22Rv1 (cell line): ENCODE measurements around the gene ENPP4.

ENCODE experiments used
- H3K27ac ChIP-seq: fragments of 450-650 bp; 2 replicates; pipeline ENCODE4 v1.5.1; 2017
- CTCF ChIP-seq: fragments of 450-650 bp; IDR thresholded peaks from 2 replicates; pipeline ENCODE4 v1.5.1; 2017; ENCODE audit warnings: mild to moderate bottlenecking
- ZFX ChIP-seq: fragments of 450-650 bp; IDR thresholded peaks from 2 replicates; pipeline ENCODE4 v1.6.1; 2017; ENCODE audit warnings: antibody characterized with exemption, borderline replicate concordance

The ENPP4 gene

GRCh38 chr6:46098678-46099077 lies 31.1 kb upstream of the ENPP4 start:
- H3K27ac ChIP-seq: peak overlapping the region; percentile 30; the same call in 1 of the 2 replicates

DNA sequence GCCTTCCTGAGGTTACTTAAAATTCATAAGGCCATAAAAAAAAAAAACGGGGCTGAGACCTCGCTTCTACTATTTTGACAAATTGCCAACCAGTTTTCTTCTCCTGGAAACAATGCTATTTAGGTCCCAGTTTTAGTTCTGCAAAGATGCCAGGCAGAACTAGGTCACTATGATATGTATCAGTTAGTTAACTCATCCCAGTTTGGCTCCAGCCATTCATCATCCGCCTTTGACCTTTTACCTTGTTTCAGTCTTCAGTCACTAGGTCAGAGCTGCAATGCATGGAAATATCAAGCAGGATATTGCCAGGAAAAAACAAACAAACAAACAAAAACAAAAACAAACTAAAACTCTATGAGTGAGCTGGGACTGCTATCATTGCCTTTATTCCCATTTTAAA lies 29.8 kb upstream of the ENPP4 start:
- TF ChIP-seq ZFX (no peak), CTCF (no peak)
- H3K27ac ChIP-seq: no peak overlapping the region

More at GRCh38 chr6:46098678-46099077, 31.1 kb upstream of the ENPP4 start:
- no peak for TF ChIP-seq ZFX
- TF ChIP-seq CTCF: no peak

DNA sequence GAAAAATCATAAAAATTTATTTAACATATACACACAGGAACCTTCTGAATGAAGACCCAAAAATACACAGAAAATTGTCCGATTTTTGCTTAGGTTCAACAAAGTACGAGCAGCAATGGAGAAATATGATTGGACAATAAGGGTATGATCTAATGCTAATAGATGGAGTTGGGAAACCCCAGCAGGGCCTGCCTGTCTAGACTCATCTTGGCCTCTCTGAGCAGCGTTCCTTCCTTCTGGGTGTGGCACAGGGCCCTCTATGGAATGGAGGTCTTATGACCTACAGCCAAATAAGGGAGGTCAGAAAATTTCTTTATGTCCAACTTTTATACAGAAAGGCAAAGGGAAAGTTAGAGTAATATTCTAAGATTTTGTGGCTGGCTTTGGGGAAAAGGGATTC lies 27.7 kb upstream of the ENPP4 start:
- TF ChIP-seq ZFX (no peak), CTCF (no peak)
- H3K27ac ChIP-seq: no peak overlapping the region

DNA sequence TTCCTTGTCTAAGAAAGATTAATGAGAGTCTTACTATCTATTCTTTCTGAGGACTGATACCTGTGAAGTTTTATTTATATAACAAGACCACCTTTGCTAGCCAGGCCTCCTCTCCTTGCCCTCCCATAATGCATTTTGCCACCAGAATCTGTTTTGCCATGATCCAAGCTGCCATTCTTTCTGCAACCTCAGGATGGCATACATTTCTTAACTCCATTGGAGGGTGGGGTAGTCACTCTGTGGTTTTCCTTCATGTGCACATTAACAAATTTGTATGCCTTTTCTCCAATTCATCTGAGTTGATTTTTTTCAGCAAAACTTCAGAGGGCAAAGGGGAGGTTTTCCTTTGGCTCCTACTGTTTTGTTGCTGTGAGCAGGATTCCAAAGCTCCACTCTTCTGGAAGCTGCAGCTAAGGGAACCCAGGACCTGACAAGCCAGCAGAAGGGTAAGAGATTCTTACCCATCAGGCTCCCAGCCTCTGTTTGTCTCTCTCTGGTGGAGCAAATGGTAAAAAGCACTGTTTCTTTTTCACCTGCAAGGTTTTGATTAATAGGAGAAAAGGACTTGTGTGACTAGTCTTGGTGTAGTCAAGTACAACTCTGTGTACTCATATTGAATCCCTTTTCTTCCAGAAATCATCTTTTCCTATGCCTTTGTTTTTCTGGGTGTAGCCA lies 26.2 kb upstream of the ENPP4 start:
- TF ChIP-seq CTCF (peak; percentile 23), ZFX (no peak)
- no peak overlapping the region for H3K27ac ChIP-seq

- no peak overlapping the region for H3K27ac ChIP-seq
- no peak for TF ChIP-seq ZFX
- no peak for TF ChIP-seq CTCF
Observed at GRCh38 chr6:46104209-46104608, 25.6 kb upstream of the ENPP4 start.

GRCh38 chr6:46105568-46105967 lies 24.2 kb upstream of the ENPP4 start:
- TF ChIP-seq ZFX (no peak), CTCF (no peak)
- H3K27ac ChIP-seq: no peak overlapping the region

DNA sequence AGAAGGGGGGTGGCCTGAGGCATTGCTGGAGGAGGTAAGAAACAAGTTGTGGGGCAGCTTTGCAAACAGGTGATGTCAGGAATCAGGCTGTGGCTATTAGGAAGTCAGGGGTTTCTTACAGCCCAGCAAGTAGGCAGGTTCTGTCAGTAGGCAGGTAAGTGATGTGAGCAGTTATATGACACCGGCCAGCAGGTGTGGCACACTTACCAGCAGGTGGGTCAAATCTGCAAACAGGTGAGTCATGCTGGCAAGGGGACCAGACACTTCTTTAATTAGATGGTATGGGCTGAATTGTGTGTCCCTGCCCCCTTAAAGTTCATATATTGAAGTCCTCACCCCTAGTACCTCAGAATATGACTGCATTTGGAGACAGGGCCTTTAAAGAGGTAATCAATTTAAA lies 16.4 kb upstream of the ENPP4 start:
- H3K27ac ChIP-seq: no peak overlapping the region
- no peak for TF ChIP-seq ZFX
- no peak for TF ChIP-seq CTCF
